ENCODE data around the gene LHPP. TPM values are rescaled to one million over a fixed set of nuclear protein-coding genes. Genes with fewer than 3 reads are reported as not detected.

LHPP gene
- total RNA-seq, 6 donors from 2014 or later = 12.0 to 21.4 (median 16.4) TPM

DNA sequence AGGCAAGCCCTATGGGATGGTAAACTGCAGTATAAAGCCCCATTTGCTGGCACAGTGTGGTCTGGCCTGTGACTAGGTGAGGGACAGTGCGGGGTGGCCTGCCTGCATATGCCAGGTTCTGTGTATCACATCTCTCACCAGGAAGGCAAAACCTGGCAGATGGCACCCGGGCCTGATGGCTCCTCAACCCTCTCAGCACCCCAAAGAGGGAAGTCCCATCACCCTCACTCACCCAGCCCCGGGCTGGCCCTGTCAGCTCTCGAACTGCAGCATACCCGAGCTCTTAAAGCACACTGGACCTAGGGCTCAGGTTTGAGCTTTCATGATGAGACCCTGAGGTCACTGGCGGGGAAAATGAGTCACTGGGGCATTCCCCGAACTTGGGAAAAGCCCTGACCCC lies 130.5 kb downstream of the LHPP start:
- no peak for DNase-seq
- no peak overlapping the region for H3K27ac ChIP-seq
- TF ChIP-seq POLR2A (IDR thresholded peaks at IDR 0.05) (no peak), EP300 (IDR thresholded peaks at IDR 0.05) (no peak), POLR2AphosphoS5 (IDR thresholded peaks at IDR 0.05) (no peak)
- TF ChIP-seq, protein P1, sequence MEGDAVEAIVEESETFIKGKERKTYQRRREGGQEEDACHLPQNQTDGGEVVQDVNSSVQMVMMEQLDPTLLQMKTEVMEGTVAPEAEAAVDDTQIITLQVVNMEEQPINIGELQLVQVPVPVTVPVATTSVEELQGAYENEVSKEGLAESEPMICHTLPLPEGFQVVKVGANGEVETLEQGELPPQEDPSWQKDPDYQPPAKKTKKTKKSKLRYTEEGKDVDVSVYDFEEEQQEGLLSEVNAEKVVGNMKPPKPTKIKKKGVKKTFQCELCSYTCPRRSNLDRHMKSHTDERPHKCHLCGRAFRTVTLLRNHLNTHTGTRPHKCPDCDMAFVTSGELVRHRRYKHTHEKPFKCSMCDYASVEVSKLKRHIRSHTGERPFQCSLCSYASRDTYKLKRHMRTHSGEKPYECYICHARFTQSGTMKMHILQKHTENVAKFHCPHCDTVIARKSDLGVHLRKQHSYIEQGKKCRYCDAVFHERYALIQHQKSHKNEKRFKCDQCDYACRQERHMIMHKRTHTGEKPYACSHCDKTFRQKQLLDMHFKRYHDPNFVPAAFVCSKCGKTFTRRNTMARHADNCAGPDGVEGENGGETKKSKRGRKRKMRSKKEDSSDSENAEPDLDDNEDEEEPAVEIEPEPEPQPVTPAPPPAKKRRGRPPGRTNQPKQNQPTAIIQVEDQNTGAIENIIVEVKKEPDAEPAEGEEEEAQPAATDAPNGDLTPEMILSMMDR (IDR thresholded peaks at IDR 0.05) = no peak
- WGBS, 2 donors = 91 to 94% methylated on average over 4 to 7 of the region's 7 CpGs
- H3K4me1 ChIP-seq = peaks cover 9 to 19% (median 10%) of the 10 kb centered on the region in 4 donors
- ATAC-seq (ENCODE audit: low FRiP score in 2 of 2) = no peak
- H3K36me3 ChIP-seq = no peaks in the 10 kb centered on the region
- no peaks in the 10 kb centered on the region for H3K27me3 ChIP-seq
- H3K4me3 ChIP-seq = no peak overlapping the region
- no peaks in the 10 kb centered on the region for H3K9me3 ChIP-seq

DNA sequence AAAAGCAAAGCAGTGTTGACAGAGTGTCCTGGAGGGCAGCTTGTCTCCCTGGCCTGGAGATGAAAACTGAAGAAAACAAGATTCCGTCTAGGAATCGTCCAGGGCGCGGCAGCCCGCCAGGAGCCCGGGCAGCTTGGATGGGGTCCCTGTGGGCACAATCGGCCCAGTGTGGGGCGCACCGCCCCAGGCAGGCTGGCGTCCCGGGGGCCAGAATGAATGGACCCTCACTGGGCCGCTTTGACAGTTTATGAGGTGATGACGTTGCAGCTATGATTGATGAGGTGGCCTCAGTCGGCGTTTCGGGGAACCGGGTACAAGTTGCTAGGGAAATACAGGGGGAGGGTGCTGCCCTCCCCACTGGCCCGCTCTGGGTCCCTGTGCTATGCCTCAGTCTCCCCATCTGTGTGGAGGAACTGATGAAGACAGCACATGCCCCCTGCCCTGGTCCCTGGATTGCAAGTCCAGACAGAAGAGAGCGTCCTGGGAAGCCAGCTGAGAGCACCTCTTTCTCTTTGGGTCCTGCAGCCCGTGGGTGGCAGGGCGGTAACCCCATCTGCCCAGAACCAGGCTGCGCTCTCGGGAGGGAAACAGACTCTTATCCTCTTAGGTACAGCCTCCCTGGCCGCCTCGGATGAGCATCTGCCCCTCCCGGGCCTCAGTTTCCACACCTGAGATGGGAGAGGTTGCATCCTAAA lies 131.3 kb downstream of the LHPP start:
- no peaks in the 10 kb centered on the region for H3K27me3 ChIP-seq
- TF ChIP-seq, protein P1 (IDR thresholded peaks at IDR 0.05) = no peak
- TF ChIP-seq POLR2AphosphoS5 (IDR thresholded peaks at IDR 0.05) = no peak
- TF ChIP-seq EP300 (IDR thresholded peaks at IDR 0.05) = no peak
- no peak for TF ChIP-seq POLR2A (IDR thresholded peaks at IDR 0.05)
- DNase-seq (no peak), ATAC-seq (ENCODE audit: low FRiP score in 2 of 2) (no peak)
- H3K4me3 ChIP-seq = no peak overlapping the region
- 93% methylated on average over 7 to 26 of the region's 26 CpGs for WGBS, 2 donors
- H3K27ac ChIP-seq = no peak overlapping the region
- H3K9me3 ChIP-seq = no peaks in the 10 kb centered on the region
- H3K36me3 ChIP-seq = no peaks in the 10 kb centered on the region
- H3K4me1 ChIP-seq = peaks cover 9 to 19% (median 10%) of the 10 kb centered on the region in 4 donors

DNA sequence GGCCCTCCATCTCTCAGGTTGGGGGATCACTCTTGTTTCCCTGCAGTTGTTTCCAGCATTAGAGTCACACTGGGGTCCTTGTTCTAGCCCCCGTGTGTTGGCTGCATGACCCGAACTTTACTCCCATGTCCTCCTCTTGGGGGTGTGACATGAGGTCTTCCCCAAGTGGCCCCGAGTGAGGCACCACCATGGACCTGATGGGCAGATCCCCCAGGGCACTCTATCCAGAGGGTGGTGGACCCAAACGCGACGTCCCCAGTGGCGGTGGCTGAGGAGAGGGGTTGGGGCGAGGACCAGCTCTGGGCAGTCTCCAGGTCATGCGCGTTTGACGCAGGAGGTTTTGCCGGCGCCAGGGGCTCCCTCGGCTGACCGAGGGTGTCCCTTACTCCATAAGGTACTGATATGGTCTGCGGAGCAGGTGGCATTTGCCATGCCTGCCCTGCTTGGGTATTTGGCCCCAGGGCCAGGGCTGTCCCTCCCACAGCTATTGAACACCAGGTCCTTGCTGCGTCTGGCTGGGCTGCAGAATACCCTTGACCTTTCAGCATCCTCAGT lies 131.9 kb downstream of the LHPP start:
- no peak overlapping the region for H3K27ac ChIP-seq
- DNase-seq (peak in 1 of 2 donors; percentile 81), ATAC-seq (ENCODE audit: low FRiP score in 2 of 2) (no peak)
- no peaks in the 10 kb centered on the region for H3K36me3 ChIP-seq
- H3K9me3 ChIP-seq = no peaks in the 10 kb centered on the region
- H3K4me1 ChIP-seq = peaks cover 5 to 12% (median 8%) of the 10 kb centered on the region in 4 donors
- H3K27me3 ChIP-seq = no peaks in the 10 kb centered on the region
- no peak overlapping the region for H3K4me3 ChIP-seq
- WGBS, 2 donors = 92% methylated on average over 17 of the region's 17 CpGs; no CpG with 5 or more reads in 1 of the 2 donors
- TF ChIP-seq POLR2A (IDR thresholded peaks at IDR 0.05) (no peak), POLR2AphosphoS5 (IDR thresholded peaks at IDR 0.05) (no peak), EP300 (IDR thresholded peaks at IDR 0.05) (no peak)
- TF ChIP-seq, protein P1 (IDR thresholded peaks at IDR 0.05) = no peak

DNA sequence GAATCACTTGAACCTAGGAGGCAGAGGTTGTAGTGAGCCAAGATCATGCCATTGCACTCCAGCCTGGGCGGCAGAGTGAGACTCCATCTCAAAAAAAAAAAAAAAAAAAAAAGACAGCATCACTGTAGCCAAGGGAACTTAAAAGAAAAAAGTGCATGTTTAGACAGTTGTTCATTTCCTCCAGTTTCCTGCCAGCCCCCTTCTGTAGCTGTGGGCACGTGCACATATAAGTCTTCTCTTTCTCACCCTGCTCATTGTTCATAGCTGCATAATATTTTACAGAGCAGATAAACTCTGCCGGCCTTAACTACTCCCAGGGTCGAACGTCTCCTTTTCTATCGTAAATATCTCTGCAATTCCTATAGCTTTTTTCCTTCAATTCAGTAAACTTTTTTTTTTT lies 132.6 kb downstream of the LHPP start:
- Histone ChIP-seq H3K36me3 (no peaks in the 10 kb centered on the region), H3K27ac (no peak overlapping the region), H3K27me3 (no peaks in the 10 kb centered on the region), H3K9me3 (no peaks in the 10 kb centered on the region), H3K4me3 (no peak overlapping the region), H3K4me1 (peaks cover under 1 to 5% (median under 1%) of the 10 kb centered on the region in 4 donors)
- no peak for TF ChIP-seq EP300 (IDR thresholded peaks at IDR 0.05)
- TF ChIP-seq POLR2AphosphoS5 (IDR thresholded peaks at IDR 0.05) = no peak
- TF ChIP-seq, protein P1 (IDR thresholded peaks at IDR 0.05) = no peak
- no peak for ATAC-seq (ENCODE audit: low FRiP score in 2 of 2)
- no peak for DNase-seq
- WGBS, 2 donors = 85 to 92% methylated on average over 6 of the region's 6 CpGs
